ENCODE measurements around the gene ABCC3.

Gene ABCC3

DNA sequence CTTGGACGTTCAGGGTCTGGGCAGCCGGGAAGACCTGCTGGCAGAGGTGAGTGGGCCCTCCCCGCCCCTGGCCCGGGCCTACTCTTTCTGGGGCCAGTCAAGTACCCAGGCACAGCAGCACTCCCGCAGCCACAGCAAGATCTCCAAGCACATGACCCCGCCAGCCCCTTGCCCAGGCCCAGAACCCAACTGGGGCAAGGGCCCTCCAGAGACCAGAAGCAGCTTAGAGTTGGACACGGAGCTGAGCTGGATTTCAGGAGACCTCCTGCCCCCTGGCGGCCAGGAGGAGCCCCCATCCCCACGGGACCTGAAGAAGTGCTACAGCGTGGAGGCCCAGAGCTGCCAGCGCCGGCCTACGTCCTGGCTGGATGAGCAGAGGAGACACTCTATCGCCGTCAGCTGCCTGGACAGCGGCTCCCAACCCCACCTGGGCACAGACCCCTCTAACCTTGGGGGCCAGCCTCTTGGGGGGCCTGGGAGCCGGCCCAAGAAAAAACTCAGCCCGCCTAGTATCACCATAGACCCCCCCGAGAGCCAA, 8.6 kb upstream of the ABCC3 start:
- peaks cover 24% of the 10 kb centered on the region for H3K4me1 ChIP-seq (ENCODE audit: insufficient read depth, low read length)
- no peak overlapping the region for H3K4me3 ChIP-seq (ENCODE audit: low read length)
- no peaks in the 10 kb centered on the region for H3K9me3 ChIP-seq (ENCODE audit: low read length)
- H3K36me3 ChIP-seq (ENCODE audit: insufficient read depth, low read length), result no peaks in the 10 kb centered on the region
- H3K27me3 ChIP-seq (ENCODE audit: insufficient read depth, low read length), result peaks cover 22% of the 10 kb centered on the region
- H2AFZ ChIP-seq (ENCODE audit: low read depth, low read length), result no peak overlapping the region

DNA sequence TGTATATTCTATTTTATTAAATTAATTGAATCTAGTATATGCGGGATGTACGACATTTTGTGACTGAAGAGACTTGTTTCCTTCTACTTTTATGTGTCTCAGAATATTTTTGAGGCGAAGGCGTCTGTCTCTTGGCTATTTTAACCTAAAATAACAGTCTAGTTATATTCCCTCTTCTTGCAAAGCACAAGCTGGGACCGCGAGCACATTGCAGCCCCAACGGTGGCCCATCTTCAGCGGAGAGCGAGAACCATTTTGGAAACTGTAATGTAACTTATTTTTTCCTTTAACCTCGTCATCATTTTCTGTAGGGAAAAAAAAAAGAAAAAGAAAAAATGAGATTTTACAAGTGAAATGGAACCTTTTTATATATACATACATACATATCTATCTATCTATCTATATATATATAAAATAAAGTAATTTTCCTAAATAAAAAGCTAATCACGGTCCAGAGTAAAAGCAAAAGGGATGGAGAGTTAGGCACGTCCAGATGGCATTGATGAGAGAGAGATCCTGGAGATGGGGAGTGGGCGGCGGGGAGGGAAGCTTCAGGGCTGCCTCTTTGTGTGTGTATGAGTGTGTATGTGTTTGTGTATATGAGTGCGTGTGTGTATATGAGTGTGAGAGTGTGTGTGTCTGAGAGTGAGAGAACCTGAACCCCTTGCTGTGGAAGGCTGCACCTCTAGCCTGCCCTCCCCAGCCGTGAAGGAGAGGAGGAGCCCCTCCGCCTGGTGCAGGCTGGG, 7.5 kb upstream of the ABCC3 start:
- no peaks in the 10 kb centered on the region for H3K9me3 ChIP-seq (ENCODE audit: low read length)
- H3K27me3 ChIP-seq (ENCODE audit: insufficient read depth, low read length), result peaks cover 33% of the 10 kb centered on the region
- no peak overlapping the region for H3K4me3 ChIP-seq (ENCODE audit: low read length)
- no peaks in the 10 kb centered on the region for H3K36me3 ChIP-seq (ENCODE audit: insufficient read depth, low read length)
- H3K4me1 ChIP-seq (ENCODE audit: insufficient read depth, low read length), result peaks cover 17% of the 10 kb centered on the region
- no peak overlapping the region for H2AFZ ChIP-seq (ENCODE audit: low read depth, low read length)

DNA sequence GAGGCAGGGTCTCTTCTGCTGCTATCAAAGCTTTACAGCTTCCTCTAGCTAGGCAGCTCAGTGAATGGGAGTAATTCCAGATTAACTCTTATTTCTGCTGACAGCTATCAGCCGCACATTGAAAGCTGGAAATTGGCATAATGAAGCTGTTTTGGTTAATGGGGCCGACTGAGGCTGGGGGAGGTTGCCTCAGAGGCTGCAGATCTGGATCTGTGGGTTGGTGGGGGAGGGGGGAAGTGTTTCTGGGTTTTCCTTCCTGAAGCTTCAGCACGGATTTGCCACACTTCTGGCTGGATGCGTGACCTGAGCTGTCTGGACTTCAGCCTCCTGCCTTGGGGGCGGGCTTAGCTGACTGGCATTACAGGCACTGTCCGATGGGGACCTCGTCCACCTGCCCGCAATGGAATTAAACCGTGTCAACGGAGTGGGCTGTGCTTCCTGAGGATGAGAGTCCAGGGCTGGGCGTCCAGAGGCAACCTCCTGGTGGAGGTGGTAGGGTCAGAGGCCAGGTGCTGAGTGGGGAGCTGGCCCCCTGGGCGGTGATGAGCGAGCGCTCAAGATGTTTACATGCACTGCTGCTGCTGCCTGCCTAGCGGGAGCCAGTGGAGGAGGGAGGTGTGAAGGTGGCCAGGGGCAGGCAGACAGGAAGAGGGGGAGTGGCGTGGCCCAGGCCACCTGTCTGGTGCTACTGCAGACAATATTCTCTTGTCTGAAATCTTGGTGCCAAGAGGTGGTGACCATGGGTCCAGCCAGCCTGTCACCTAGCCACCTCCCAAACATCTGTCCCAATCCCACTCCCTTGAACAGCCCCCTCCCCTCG, 6.7 kb upstream of the ABCC3 start:
- Histone ChIP-seq H3K4me3 (ENCODE audit: low read length) (no peak overlapping the region), H3K9me3 (ENCODE audit: low read length) (no peaks in the 10 kb centered on the region), H3K36me3 (ENCODE audit: insufficient read depth, low read length) (no peaks in the 10 kb centered on the region), H3K4me1 (ENCODE audit: insufficient read depth, low read length) (peaks cover 17% of the 10 kb centered on the region), H3K27me3 (ENCODE audit: insufficient read depth, low read length) (peaks cover 36% of the 10 kb centered on the region), H2AFZ (ENCODE audit: low read depth, low read length) (no peak overlapping the region)

DNA sequence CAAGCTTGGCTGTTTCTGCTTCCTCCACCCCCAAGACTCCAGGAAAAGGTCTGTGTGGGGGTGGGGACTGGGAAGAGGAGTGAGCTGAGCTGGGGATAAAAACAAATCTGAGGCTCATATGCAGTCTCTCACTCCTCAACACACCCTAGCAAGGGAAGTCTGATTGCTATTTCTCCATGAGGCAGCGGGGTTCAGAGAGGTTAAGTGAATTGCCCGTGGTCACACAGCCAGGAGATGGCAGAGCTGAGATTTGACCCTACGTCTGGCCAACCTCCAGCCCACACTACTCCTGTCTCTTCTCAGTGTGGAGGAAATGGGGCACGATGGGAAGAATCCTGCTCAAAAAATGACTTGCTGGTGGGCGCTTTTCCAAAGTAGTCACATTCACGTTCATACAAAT, 4.8 kb upstream of the ABCC3 start:
- H3K36me3 ChIP-seq (ENCODE audit: insufficient read depth, low read length), result no peaks in the 10 kb centered on the region
- peaks cover 17% of the 10 kb centered on the region for H3K4me1 ChIP-seq (ENCODE audit: insufficient read depth, low read length)
- peaks cover 55% of the 10 kb centered on the region for H3K27me3 ChIP-seq (ENCODE audit: insufficient read depth, low read length)
- H2AFZ ChIP-seq (ENCODE audit: low read depth, low read length), result no peak overlapping the region
- H3K4me3 ChIP-seq (ENCODE audit: low read length), result no peak overlapping the region
- H3K9me3 ChIP-seq (ENCODE audit: low read length), result no peaks in the 10 kb centered on the region

DNA sequence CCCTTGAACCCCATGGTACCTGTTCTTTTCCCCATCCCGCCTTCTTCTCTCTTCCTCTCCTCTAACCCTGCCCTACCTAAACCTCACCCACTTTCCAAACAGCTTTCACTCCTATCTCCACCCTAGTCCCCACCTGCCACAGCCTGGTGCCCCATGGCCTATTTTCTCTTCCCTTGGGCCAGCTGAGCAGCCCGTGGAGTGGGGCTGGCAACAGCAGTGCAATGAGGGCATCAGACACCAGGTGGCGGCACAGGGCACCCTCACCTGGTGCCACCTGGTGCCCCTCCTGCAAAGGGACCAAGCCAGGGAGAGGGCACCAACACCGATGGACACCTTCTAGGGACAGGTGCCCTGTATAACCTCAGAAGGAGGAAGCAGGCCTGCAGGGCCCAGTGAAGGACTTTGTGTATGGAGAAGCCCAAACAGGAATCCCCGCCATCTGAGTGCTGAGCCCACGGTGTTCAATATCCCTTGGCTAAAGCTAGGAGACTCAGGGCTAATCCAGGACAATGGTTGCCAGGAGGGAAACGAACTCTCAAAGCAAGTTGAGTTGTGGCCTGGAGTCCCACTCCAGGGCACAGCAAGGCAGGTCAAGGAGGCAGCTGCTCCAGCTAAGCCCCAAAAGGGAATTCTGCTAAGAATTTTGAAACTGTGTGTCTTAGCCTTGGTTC, 4.0 kb upstream of the ABCC3 start:
- Histone ChIP-seq H2AFZ (ENCODE audit: low read depth, low read length) (no peak overlapping the region), H3K4me3 (ENCODE audit: low read length) (no peak overlapping the region), H3K36me3 (ENCODE audit: insufficient read depth, low read length) (no peaks in the 10 kb centered on the region), H3K27me3 (ENCODE audit: insufficient read depth, low read length) (peaks cover 63% of the 10 kb centered on the region), H3K9me3 (ENCODE audit: low read length) (no peaks in the 10 kb centered on the region), H3K4me1 (ENCODE audit: insufficient read depth, low read length) (peaks cover 14% of the 10 kb centered on the region)

DNA sequence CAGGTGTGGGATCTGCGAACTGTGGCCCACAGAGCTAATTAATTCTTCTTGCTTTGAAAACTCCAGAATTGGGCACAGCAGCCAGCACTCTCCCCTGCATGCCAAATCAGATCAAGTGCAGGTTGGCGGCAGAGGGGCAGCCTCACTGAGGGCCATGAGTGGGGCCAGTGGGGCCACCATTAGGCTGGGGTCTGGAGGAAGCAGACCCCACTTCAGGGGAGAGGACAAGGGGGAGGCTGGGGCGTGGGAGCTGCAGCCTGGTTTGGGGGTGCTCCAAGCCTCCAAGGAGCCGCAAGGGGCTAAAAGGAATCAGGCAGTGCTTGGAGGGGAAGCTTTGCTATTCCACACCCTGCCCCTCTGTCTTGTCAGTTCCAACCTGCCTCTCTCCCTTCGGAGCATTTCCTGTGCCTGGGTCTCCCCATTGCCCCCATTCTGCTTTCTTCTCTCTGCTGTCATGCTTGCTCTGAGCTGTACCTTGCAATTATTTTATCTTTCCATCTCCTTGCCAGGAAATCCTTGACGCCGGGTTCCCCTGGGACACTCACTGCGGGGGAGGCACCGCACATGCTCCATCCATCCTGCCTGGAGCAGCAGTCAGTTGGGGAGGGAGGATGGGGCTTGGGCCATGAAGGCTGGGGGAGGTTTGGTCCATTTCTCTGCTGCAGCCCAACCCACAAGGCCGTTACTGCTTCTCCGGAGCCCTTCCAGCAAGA, 3.3 kb upstream of the ABCC3 start:
- H3K4me3 ChIP-seq (ENCODE audit: low read length), result no peak overlapping the region
- no peak overlapping the region for H2AFZ ChIP-seq (ENCODE audit: low read depth, low read length)
- peaks cover 69% of the 10 kb centered on the region for H3K27me3 ChIP-seq (ENCODE audit: insufficient read depth, low read length)
- no peaks in the 10 kb centered on the region for H3K9me3 ChIP-seq (ENCODE audit: low read length)
- H3K36me3 ChIP-seq (ENCODE audit: insufficient read depth, low read length), result no peaks in the 10 kb centered on the region
- peaks cover 14% of the 10 kb centered on the region for H3K4me1 ChIP-seq (ENCODE audit: insufficient read depth, low read length)

DNA sequence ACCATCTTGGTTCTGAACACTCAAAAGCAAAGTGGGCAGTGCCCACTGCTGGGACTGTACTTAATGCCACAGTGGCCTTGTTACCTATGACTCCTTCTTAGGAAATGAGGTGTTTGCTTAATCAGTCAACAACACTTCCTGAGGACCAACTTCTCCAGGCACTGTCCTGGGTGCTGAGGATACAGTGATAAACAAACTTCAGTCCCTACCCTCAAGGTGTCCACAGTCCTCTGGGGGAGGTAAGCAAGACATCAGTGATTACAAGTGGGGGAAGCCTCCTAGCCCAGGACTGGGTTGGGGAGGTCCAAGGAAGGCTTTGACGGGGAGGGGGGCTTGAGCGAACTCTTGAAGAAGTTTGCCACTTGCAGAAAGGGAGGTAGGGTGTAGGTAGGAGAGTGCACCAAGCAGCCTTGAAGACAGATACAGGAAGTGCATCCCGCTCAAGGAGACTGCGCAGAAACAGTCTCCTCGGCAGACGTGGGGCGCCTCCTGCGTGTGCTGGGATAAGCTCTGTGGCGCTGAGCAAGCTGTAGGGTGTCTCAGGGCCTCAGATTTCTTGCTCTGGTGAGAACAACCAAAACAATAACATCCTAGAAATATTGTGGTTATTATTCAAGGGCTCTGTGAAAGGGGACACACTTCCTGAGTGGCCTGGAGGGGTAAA, 2.6 kb upstream of the ABCC3 start:
- H3K4me1 ChIP-seq (ENCODE audit: insufficient read depth, low read length), result peaks cover 14% of the 10 kb centered on the region
- no peaks in the 10 kb centered on the region for H3K9me3 ChIP-seq (ENCODE audit: low read length)
- no peak overlapping the region for H3K4me3 ChIP-seq (ENCODE audit: low read length)
- no peak overlapping the region for H2AFZ ChIP-seq (ENCODE audit: low read depth, low read length)
- H3K27me3 ChIP-seq (ENCODE audit: insufficient read depth, low read length), result peaks cover 73% of the 10 kb centered on the region
- H3K36me3 ChIP-seq (ENCODE audit: insufficient read depth, low read length), result no peaks in the 10 kb centered on the region

DNA sequence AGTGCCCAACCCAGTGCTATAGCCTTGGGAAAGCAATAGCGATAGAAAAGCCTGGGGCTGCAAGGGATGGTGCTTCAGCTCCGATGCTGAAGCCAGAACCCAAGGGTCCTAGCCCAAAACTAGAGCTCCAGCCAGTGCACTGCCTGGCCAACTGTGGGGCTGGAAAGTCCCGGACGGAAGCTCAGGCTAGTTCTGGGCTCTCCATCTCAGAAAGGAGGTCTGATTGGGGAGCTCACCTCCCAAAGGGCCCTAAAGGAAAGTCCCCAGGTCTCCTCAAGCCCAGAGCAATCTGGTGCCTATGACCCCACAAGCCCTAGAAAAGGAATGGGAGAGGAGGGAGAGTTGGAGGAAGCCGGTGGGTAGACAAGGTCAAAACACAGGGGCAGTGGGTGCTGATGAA, 2.0 kb upstream of the ABCC3 start:
- Histone ChIP-seq H3K9me3 (ENCODE audit: low read length) (no peaks in the 10 kb centered on the region), H3K4me3 (ENCODE audit: low read length) (no peak overlapping the region), H3K4me1 (ENCODE audit: insufficient read depth, low read length) (peaks cover 11% of the 10 kb centered on the region), H3K27me3 (ENCODE audit: insufficient read depth, low read length) (peaks cover 79% of the 10 kb centered on the region), H3K36me3 (ENCODE audit: insufficient read depth, low read length) (no peaks in the 10 kb centered on the region), H2AFZ (ENCODE audit: low read depth, low read length) (no peak overlapping the region)

DNA sequence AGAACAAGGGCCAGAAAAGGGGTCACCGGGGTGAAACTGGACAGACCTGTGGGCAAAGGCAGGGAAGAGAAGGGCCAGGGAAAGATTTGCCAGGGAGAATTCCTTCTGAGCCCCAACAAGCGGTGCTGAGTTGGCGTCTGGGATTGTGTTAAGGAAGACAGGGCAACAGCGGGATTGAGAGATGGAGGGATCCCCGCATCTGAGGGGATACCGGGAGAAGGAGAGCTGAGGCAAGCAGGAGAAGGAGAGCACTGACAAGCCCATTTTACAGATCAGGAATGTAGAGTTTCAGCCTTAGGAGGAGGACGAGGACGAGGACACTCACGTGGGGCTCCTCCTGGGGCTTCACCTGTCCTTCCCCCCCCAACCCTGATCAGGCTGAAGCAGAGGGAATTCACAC, 998 bp upstream of the ABCC3 start:
- Histone ChIP-seq H3K4me1 (ENCODE audit: insufficient read depth, low read length) (peaks cover under 1% of the 10 kb centered on the region), H3K27me3 (ENCODE audit: insufficient read depth, low read length) (peaks cover 82% of the 10 kb centered on the region), H3K4me3 (ENCODE audit: low read length) (no peak overlapping the region), H3K36me3 (ENCODE audit: insufficient read depth, low read length) (no peaks in the 10 kb centered on the region), H3K9me3 (ENCODE audit: low read length) (no peaks in the 10 kb centered on the region), H2AFZ (ENCODE audit: low read depth, low read length) (no peak overlapping the region)

DNA sequence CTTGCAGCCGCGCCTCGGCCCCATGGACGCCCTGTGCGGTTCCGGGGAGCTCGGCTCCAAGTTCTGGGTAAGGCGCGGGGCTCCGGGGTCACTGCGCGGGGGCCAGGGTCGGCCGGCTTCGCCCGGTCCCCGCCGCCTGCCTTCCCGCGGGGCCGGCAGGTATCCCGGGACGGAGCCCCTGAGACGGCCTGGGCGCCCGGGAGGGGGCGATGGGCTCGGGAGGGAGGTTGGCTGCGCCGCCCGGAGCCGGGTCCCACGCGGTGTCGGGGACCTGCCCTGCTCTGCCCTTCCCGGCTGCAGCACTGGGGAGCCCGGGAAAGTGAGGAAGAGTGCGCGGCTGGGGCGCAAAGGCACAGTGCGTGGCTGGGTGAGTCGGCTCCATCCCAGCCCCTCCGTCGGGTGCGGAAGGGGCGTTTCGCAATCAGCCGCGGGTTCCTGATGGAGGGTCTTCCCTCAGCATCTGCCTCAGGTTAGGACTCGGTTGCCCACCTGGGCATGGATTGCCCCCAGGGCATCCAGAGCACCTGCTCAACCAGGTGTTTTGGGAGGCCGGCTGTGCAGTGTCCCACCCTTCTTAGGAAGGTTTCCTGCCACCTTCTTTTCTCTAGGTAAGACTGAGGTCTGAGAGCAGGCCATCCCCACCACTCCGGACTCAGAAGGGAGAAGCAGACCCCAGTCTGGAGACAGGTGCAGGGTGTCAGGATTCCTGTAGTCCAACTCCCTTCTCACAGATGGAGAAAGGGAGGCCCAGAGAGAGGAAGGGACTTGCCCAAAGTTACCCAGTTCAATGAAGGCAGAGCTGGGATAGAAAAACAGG, 442 bp downstream of the ABCC3 start:
- H3K36me3 ChIP-seq (ENCODE audit: insufficient read depth, low read length), result no peaks in the 10 kb centered on the region

DNA sequence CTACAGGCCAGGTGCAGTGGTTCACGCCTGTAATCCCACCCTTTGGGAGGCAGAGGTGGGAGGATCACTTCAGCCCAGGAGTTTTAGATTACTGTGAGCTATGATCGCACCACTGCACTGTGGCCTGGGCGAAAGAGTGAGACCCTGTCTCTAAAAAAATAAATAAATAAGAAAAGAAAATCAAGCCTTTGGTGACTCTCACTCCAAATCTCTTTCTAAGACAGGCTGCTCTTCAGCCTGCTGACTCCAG, 976 bp downstream of the ABCC3 start:
- no peaks in the 10 kb centered on the region for H3K9me3 ChIP-seq (ENCODE audit: low read length)
- H3K4me1 ChIP-seq (ENCODE audit: insufficient read depth, low read length), result peaks cover under 1% of the 10 kb centered on the region
- H3K4me3 ChIP-seq (ENCODE audit: low read length), result no peak overlapping the region
- no peak overlapping the region for H2AFZ ChIP-seq (ENCODE audit: low read depth, low read length)
- H3K27me3 ChIP-seq (ENCODE audit: insufficient read depth, low read length), result peaks cover 86% of the 10 kb centered on the region
- H3K36me3 ChIP-seq (ENCODE audit: insufficient read depth, low read length), result no peaks in the 10 kb centered on the region

More for the DNA sequence above, 442 bp downstream of the ABCC3 start:
- no peak overlapping the region for H3K4me3 ChIP-seq (ENCODE audit: low read length)
- no peak overlapping the region for H2AFZ ChIP-seq (ENCODE audit: low read depth, low read length)
- H3K9me3 ChIP-seq (ENCODE audit: low read length), result no peaks in the 10 kb centered on the region
- peaks cover 86% of the 10 kb centered on the region for H3K27me3 ChIP-seq (ENCODE audit: insufficient read depth, low read length)
- H3K4me1 ChIP-seq (ENCODE audit: insufficient read depth, low read length), result no peaks in the 10 kb centered on the region

Measured in neuron (in vitro differentiated cells).